Activated T-cell treated with anti-CD3 and anti-CD28 coated beads for 48 hours (primary cell): Measurements from ENCODE around the gene HTR3B.

Experiments used
- DNase-seq: peaks from one replicate; pipeline ENCODE4 v3.0.0-alpha.2; 2020; ENCODE audit warnings: low read depth

The HTR3B gene

DNA sequence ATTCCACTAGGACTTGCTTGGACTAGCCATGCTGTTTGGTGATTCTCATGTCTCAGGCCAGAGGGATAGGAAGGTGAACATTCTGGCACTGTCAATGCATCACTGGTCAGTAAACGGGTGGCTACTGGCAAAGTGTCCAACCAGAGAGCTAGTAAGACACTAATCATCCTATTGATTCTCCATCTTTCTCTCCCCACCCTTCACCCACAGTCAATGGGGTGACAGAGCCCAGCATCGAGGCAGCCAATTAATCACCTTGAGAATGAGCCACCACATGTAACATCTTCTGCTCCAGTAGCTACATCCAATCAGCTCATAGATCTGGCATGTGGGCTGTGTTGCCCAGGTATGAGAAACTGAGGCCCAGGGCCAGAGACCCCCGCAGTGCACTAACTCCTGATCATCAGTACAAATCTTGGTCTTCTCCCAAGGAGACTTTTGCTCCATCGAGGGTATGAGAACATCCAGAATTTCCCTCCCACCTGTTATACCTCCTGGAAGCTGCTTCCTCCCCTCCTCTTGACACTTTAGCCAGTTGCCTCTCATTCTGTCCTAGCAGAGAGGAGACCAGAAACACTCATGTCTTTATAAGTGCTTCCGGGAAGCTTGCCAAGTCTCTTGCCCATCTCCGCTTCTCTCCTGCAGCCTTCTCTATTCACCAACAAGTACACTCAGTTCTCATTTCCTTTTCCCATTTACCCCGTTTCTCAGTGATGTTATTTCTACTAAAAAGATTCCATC, 87.3 kb downstream of the HTR3B start:
- no peak for DNase-seq

DNA sequence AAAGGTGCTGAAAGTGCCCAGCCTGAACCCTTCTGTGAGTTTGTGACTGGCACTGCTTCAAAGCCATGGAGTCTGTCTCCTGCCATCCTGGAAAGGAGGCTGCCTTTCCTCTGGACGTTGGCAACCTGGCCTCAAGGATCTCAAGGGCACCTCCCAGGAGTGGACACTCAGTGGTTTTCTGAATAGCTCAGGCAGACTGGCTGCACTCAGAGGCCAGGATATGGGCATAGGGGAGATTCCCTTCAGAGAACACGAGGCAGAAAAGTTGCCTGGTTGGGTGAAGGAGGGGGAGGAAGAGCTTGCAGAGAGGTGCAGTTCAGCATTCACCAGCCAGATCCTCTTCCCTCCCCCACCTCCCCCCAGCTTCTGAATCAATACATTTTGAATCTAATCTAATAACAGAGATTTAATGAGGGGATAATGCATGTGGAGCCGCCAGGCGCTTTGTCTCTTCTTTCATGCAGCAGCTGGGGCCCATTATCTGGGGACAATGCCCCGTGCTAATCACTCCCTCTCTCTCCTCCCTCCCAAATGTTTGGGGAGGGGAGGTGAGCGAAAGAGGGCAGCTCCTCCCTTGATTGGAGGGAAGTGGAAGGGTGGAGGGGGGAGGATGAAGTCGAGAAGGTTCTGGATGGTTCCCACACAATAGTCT, 88.0 kb downstream of the HTR3B start:
- no peak for DNase-seq

DNA sequence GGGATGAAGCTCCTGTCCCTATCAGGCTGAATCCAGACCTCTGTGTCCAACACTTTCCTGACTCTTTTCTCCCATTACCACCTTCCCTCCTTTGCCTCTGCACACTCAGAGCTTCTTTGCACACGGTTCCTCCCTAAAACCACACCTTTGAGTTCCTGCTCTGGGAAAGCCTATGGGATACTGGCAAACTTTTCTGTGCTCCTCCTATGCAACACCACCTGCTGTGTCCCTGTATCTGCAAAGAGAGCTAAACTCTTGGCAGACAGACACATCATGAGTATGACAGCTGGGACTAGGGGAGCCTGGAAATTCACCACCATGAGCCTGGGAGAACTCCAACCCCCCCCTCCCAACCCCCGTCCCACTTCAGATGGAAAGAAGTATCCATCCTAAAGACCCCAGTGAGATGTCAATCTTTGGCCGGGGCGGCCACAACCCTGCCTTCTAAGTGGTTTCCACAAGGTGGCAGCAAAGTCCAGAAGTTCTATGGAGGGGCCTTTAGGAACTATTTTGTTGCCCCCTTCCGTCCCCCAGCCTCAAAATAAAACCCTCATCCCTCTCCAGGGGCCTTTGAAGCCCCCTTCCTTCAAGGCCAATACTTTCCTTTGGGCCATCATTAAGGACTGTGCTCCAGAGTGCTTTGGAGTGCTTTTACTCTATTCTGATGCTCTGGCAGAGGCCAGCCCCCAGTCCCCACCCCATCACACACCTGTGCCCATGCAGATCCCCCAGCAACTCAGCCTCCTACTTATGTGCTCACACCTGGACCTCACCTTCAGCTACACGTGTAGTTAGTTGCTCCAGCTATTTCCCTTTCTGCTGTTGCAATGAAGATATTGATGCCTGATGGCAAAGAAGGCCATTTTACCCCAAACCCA, 89.7 kb downstream of the HTR3B start:
- peak; percentile 7 for DNase-seq
